Neural progenitor cell (in vitro differentiated cells): Measurements from ENCODE around the gene HOXD3.

Source experiments
- CTCF ChIP-seq: fragments of 200-600 bp; sonication (generic); IDR thresholded peaks from 2 replicates; pipeline ENCODE4 v1.5.1; 2017; ENCODE audit warnings: antibody characterized with exemption, mild to moderate bottlenecking
- EZH2 ChIP-seq: fragments of 200-600 bp; sonication (generic); IDR thresholded peaks from 2 replicates; pipeline ENCODE4 v1.6.1; 2017; ENCODE audit warnings: antibody characterized with exemption, mild to moderate bottlenecking, moderate library complexity
- EZH2phosphoT487 ChIP-seq: fragments of 200-600 bp; sonication (generic); IDR thresholded peaks from 2 replicates; pipeline ENCODE4 v1.6.1; 2017; ENCODE audit warnings: antibody characterized with exemption

- no peak for TF ChIP-seq CTCF
- no peak for TF ChIP-seq EZH2
- TF ChIP-seq EZH2phosphoT487, result no peak
Measured at GRCh38 chr2:176213406-176213805, 56.3 kb downstream of the HOXD3 start.
